ENCODE data around the gene EPHA10.

- TF ChIP-seq CTCF (IDR thresholded peaks at IDR 0.05): peak in 1 of 6 experiments; percentile 49
- TF ChIP-seq POLR2A (IDR thresholded peaks at IDR 0.05): no peak
Measured at GRCh38 chr1:37691497-37692077, 73.3 kb downstream of the EPHA10 start.
